T-helper 2 cell treated with Interferon-gamma antibody and Interleukin-4, amounts not matched to agents 100 ng/mL and 5 ng/mL, for 36 hours (primary cell): Measurements from ENCODE around the gene DOHH. TPM values are rescaled to one million over a fixed set of nuclear protein-coding genes. Genes with fewer than 3 reads are reported as not detected.

Experiments used
- intact Hi-C: fragments of 100-400 bp; cut with micrococcal nuclease; formaldehyde crosslinking; loops from one replicate; pipeline ENCODE4 v1.15.1; 2023
- total RNA-seq: library from RNA; stranded (reverse); gene quantifications from 2 replicates; pipeline ENCODE4 v1.2.3, GENCODE V29; 2022

Gene DOHH
- total RNA-seq, 1 donor from 2014 or later: 16.2 TPM

GRCh38 chr19:3519126-3519525 lies 18.7 kb upstream of the DOHH start:
- intact Hi-C loops: no loop called here

GRCh38 chr19:3518659-3519058 lies 18.2 kb upstream of the DOHH start:
- intact Hi-C loops: no loop called here

GRCh38 chr19:3518255-3518654 lies 17.8 kb upstream of the DOHH start:
- intact Hi-C loops: no loop called here

GRCh38 chr19:3517638-3518037 lies 17.2 kb upstream of the DOHH start:
- intact Hi-C loops: no loop called here

GRCh38 chr19:3516675-3517207 lies 16.3 kb upstream of the DOHH start:
- intact Hi-C loops: no loop called here

GRCh38 chr19:3515891-3516422 lies 15.5 kb upstream of the DOHH start:
- intact Hi-C loops: no loop called here

- intact Hi-C loops: no loop called here
Observed at GRCh38 chr19:3514930-3515329, 14.5 kb upstream of the DOHH start.

GRCh38 chr19:3513229-3514140 lies 13.0 kb upstream of the DOHH start:
- intact Hi-C loops: no loop called here

- intact Hi-C loops: no loop called here
Observed at GRCh38 chr19:3512562-3513228, 12.2 kb upstream of the DOHH start.

- intact Hi-C loops: no loop called here
Observed at GRCh38 chr19:3511506-3512251, 11.2 kb upstream of the DOHH start.

- intact Hi-C loops: no loop called here
Observed at GRCh38 chr19:3510727-3511126, 10.3 kb upstream of the DOHH start.

GRCh38 chr19:3509566-3509989 lies 9.1 kb upstream of the DOHH start:
- intact Hi-C loops: loop anchor here (5.0 to 10.0 kb wide), 3 partner anchors 48 to 1355 kb away; partner anchors contain the start of genes AP3D1 and MFSD12

- intact Hi-C loops: loop anchor here (5.0 to 10.0 kb wide), 3 partner anchors 48 to 1354 kb away; partner anchors contain the start of genes AP3D1 and MFSD12
Observed at GRCh38 chr19:3508771-3509535, 8.5 kb upstream of the DOHH start.

GRCh38 chr19:3508121-3508661 lies 7.7 kb upstream of the DOHH start:
- intact Hi-C loops: loop anchor here (5.0 to 10.0 kb wide), 3 partner anchors 49 to 1353 kb away; partner anchors contain the start of genes AP3D1 and MFSD12

GRCh38 chr19:3507371-3508120 lies 7.1 kb upstream of the DOHH start:
- intact Hi-C loops: loop anchor here (5.0 to 10.0 kb wide), 3 partner anchors 50 to 1353 kb away; partner anchors contain the start of genes AP3D1 and MFSD12

GRCh38 chr19:3506384-3507340 lies 6.2 kb upstream of the DOHH start:
- intact Hi-C loops: loop anchor here (1.0 to 10.0 kb wide), 5 partner anchors 51 to 1352 kb away; partner anchors contain the start of genes AP3D1, HMG20B and MFSD12

GRCh38 chr19:3505598-3506383 lies 5.3 kb upstream of the DOHH start, which contains the start of gene FZR1:
Gene FZR1, plus strand, starts transcription at chr19:3506311. Its CDS starts 16,679 bp downstream, at chr19:3522990.
- intact Hi-C loops: loop anchor here (1.0 to 10.0 kb wide), 5 partner anchors 52 to 1351 kb away; partner anchors contain the start of genes AP3D1, HMG20B and MFSD12
